Metanephros (tissue), 1 donor: ENCODE data around the gene NLRP1. TPM values are rescaled to one million over a fixed set of nuclear protein-coding genes. Genes with fewer than 3 reads are reported as not detected.

Experiments
- total RNA-seq: library from RNA; depleted of rRNA; stranded (reverse); fragments of >200 nt; gene quantifications from one replicate; pipeline ENCODE4 v1.2.3, GENCODE V29; 2014

Gene NLRP1
- total RNA-seq: 61.9 TPM

GRCh38 chr17:5584383-5585286 is at the start of gene NLRP1:
TSS of gene NLRP1 (minus strand) at chr17:5584509. CDS start at chr17:5583957, 552 bp downstream.

GRCh38 chr17:5486206-5487124 is 97.8 kb downstream of the NLRP1 start, which contains the start of gene MIS12:
TSS of gene MIS12 (plus strand) at chr17:5486566. CDS start at chr17:5488863, 2,297 bp downstream.

GRCh38 chr17:5485270-5486205 is 98.8 kb downstream of the NLRP1 start, which contains the start of gene DERL2:
TSS of gene DERL2 (minus strand) at chr17:5486178. CDS start at chr17:5486161, 17 bp downstream.

Other genes with a start within 250 kb of the NLRP1 start
- gene NUP88, start 164.8 kb downstream of the NLRP1 start, total RNA-seq: 56.3 TPM
- gene RPAIN, start 164.3 kb downstream of the NLRP1 start, total RNA-seq: 61.8 TPM
- gene C1QBP, start 145.4 kb downstream of the NLRP1 start, total RNA-seq: 92.0 TPM
- gene DHX33, start 115.5 kb downstream of the NLRP1 start, total RNA-seq: 16.3 TPM
- gene DERL2, start 98.3 kb downstream of the NLRP1 start, total RNA-seq: 61.4 TPM
- 18.2 TPM for gene MIS12, start 97.9 kb downstream of the NLRP1 start, total RNA-seq